Caco-2 (cell line): ENCODE measurements around the gene KIDINS220. TPM values are rescaled to one million over a fixed set of nuclear protein-coding genes. Genes with fewer than 3 reads are reported as not detected.

Source experiments
- BruUV-seq: library from RNA; stranded (reverse); fragments of 400-500 nt; replicated peaks from 2 replicates; lab custom pipeline; 2021; lab: Mats Ljungman, UMichigan
- CTCF ChIA-PET: fragments of 300-600 bp; sonication (Branson Sonifier 250); formaldehyde crosslinking; loops from one replicate; lab custom pipeline; 2022; ENCODE audit warnings: antibody characterized with exemption; lab: Charles Lee
- POLR2A ChIA-PET: fragments of 300-600 bp; sonication (Branson Sonifier 250); formaldehyde crosslinking; loops from one replicate; lab custom pipeline; 2022; ENCODE audit warnings: antibody characterized with exemption; lab: Charles Lee
- DNase-seq, 2 experiments: peaks; one replicate each; pipeline versions ENCODE4 v3.0.0 to v3.0.0-alpha.2; 2020 to 2022
- H3K27me3 ChIP-seq: replicated peaks from 2 replicates; pipeline ENCODE4 v1.6.0; 2011; ENCODE audit warnings: low read length; ENCODE audit not compliant: control insufficient read depth, insufficient read depth
- H3K36me3 ChIP-seq: 2 replicates; pipeline ENCODE4 v1.5.1; 2011; ENCODE audit warnings: low read length; ENCODE audit not compliant: control insufficient read depth, insufficient read depth
- H3K4me1 ChIP-seq: fragments of 250-450 bp; sonication (Bioruptor Pico); 2 replicates; pipeline ENCODE4 v1.5.1; 2020; ENCODE audit warnings: mild to moderate bottlenecking
- H3K4me3 ChIP-seq: 2 replicates; pipeline ENCODE4 v1.5.1; 2011; ENCODE audit warnings: low read depth, mild to moderate bottlenecking, control low read depth, low read length
- H3K9me3 ChIP-seq: fragments of 250-450 bp; sonication (Bioruptor Pico); 2 replicates; pipeline ENCODE4 v1.5.1; 2020; ENCODE audit warnings: mild to moderate bottlenecking, moderate library complexity
- H3K27ac Mint-ChIP-seq: one replicate; pipeline ENCODE4 v1.8.0; 2022; ENCODE audit warnings: mixed read lengths; ENCODE audit not compliant: unreplicated experiment
- H3K27me3 Mint-ChIP-seq: one replicate; pipeline ENCODE4 v1.8.0; 2022; ENCODE audit warnings: mixed read lengths; ENCODE audit not compliant: insufficient read depth, unreplicated experiment
- H3K36me3 Mint-ChIP-seq: one replicate; pipeline ENCODE4 v1.8.0; 2022; ENCODE audit warnings: mild to moderate bottlenecking, mixed read lengths; ENCODE audit not compliant: insufficient read depth, unreplicated experiment
- H3K4me1 Mint-ChIP-seq: one replicate; pipeline ENCODE4 v1.8.0; 2022; ENCODE audit warnings: low read depth, mixed read lengths; ENCODE audit not compliant: unreplicated experiment
- H3K4me3 Mint-ChIP-seq: one replicate; pipeline ENCODE4 v1.8.0; 2022; ENCODE audit warnings: mild to moderate bottlenecking, moderate library complexity, mixed read lengths; ENCODE audit not compliant: unreplicated experiment
- H3K9me3 Mint-ChIP-seq: one replicate; pipeline ENCODE4 v1.8.0; 2022; ENCODE audit warnings: mixed read lengths; ENCODE audit not compliant: unreplicated experiment
- CTCF ChIP-seq, 2 experiments: fragments of 200-600 bp in 1 of 2; IDR thresholded peaks; 1 replicate in 1 of 2; 2 replicates in 1 of 2; pipeline versions ENCODE4 v1.5.1 to v1.8.0; 2011 to 2022; ENCODE audit warnings: antibody characterized with exemption in 1 of 2, control low read depth in 1 of 2, inconsistent platforms in 1 of 2, low read depth in 1 of 2, low read length in 1 of 2, mild to moderate bottlenecking in 1 of 2, moderate library complexity in 1 of 2; ENCODE audit not compliant: insufficient read depth in 1 of 2, severe bottlenecking in 1 of 2, unreplicated experiment in 1 of 2
- intact Hi-C: fragments of 100-400 bp; cut with micrococcal nuclease; formaldehyde crosslinking; loops from one replicate; pipeline ENCODE4 v1.10.0; 2022; ENCODE audit not compliant: unreplicated experiment
- total RNA-seq: library from RNA; stranded (reverse); gene quantifications from 2 replicates; pipeline ENCODE4 v1.2.3, GENCODE V29; 2022

KIDINS220 gene
- total RNA-seq, 1 experiment from 2014 or later = 32.8 TPM

- no peaks in the 10 kb centered on the region for H3K36me3 Mint-ChIP-seq
- no peaks in the 10 kb centered on the region for H3K9me3 ChIP-seq
- no peaks in the 10 kb centered on the region for H3K36me3 ChIP-seq
- H3K4me1 ChIP-seq = no peaks in the 10 kb centered on the region
- no peak overlapping the region for H3K27ac Mint-ChIP-seq
- H3K27me3 Mint-ChIP-seq = no peaks in the 10 kb centered on the region
- intact Hi-C loops = no loop called here
- ChIA-PET POLR2A (no interaction called here), CTCF (no interaction called here)
- TF ChIP-seq CTCF (IDR thresholded peaks at IDR 0.05; ENCODE audit: insufficient read depth in 1 of 2, low read depth in 1 of 2, low read length in 1 of 2, severe bottlenecking in 1 of 2, unreplicated experiment in 1 of 2) = no peak
- no TSS peak for BruUV-seq
- H3K4me3 Mint-ChIP-seq = no peak overlapping the region
- DNase-seq = no peak
- H3K4me3 ChIP-seq = no peak overlapping the region
- no peaks in the 10 kb centered on the region for H3K27me3 ChIP-seq
- H3K9me3 Mint-ChIP-seq = no peaks in the 10 kb centered on the region
- H3K4me1 Mint-ChIP-seq = no peaks in the 10 kb centered on the region
These were observed 20.3 kb upstream of the KIDINS220 start for GRCh38 chr2:8857709-8858108.

- H3K9me3 Mint-ChIP-seq = no peaks in the 10 kb centered on the region
- peaks cover 6% of the 10 kb centered on the region for H3K36me3 Mint-ChIP-seq
- no peaks in the 10 kb centered on the region for H3K9me3 ChIP-seq
- no TSS peak for BruUV-seq
- DNase-seq = no peak
- no peak overlapping the region for H3K4me3 Mint-ChIP-seq
- no peak overlapping the region for H3K27ac Mint-ChIP-seq
- H3K36me3 ChIP-seq = no peaks in the 10 kb centered on the region
- TF ChIP-seq CTCF (IDR thresholded peaks at IDR 0.05; ENCODE audit: insufficient read depth in 1 of 2, low read depth in 1 of 2, low read length in 1 of 2, severe bottlenecking in 1 of 2, unreplicated experiment in 1 of 2) = no peak
- H3K27me3 Mint-ChIP-seq = no peaks in the 10 kb centered on the region
- intact Hi-C loops = no loop called here
- H3K4me1 Mint-ChIP-seq = no peaks in the 10 kb centered on the region
- no peak overlapping the region for H3K4me3 ChIP-seq
- no peaks in the 10 kb centered on the region for H3K4me1 ChIP-seq
- POLR2A ChIA-PET = no interaction called here
- no peaks in the 10 kb centered on the region for H3K27me3 ChIP-seq
- CTCF ChIA-PET = no interaction called here
These were observed 18.8 kb upstream of the KIDINS220 start for GRCh38 chr2:8856176-8856575.

- H3K4me3 ChIP-seq = no peak overlapping the region
- CTCF ChIA-PET = no interaction called here
- H3K4me1 ChIP-seq = no peaks in the 10 kb centered on the region
- Mint-ChIP-seq H3K27ac (no peak overlapping the region), H3K9me3 (no peaks in the 10 kb centered on the region), H3K4me3 (no peak overlapping the region), H3K27me3 (no peaks in the 10 kb centered on the region), H3K36me3 (peaks cover 6% of the 10 kb centered on the region), H3K4me1 (no peaks in the 10 kb centered on the region)
- H3K36me3 ChIP-seq = no peaks in the 10 kb centered on the region
- no peak for DNase-seq
- TF ChIP-seq CTCF (IDR thresholded peaks at IDR 0.05; ENCODE audit: insufficient read depth in 1 of 2, low read depth in 1 of 2, low read length in 1 of 2, severe bottlenecking in 1 of 2, unreplicated experiment in 1 of 2) = no peak
- H3K27me3 ChIP-seq = no peaks in the 10 kb centered on the region
- POLR2A ChIA-PET = no interaction called here
- no peaks in the 10 kb centered on the region for H3K9me3 ChIP-seq
- BruUV-seq = no TSS peak
- intact Hi-C loops = no loop called here
These were observed 17.6 kb upstream of the KIDINS220 start for GRCh38 chr2:8855010-8855409.
